ENCODE data around the gene FAM124A. TPM values are rescaled to one million over a fixed set of nuclear protein-coding genes. Genes with fewer than 3 reads are reported as not detected.

Gene FAM124A
- total and polyA plus RNA-seq, 8 donors = 2.4 to 9.3 (median 5.7) TPM

DNA sequence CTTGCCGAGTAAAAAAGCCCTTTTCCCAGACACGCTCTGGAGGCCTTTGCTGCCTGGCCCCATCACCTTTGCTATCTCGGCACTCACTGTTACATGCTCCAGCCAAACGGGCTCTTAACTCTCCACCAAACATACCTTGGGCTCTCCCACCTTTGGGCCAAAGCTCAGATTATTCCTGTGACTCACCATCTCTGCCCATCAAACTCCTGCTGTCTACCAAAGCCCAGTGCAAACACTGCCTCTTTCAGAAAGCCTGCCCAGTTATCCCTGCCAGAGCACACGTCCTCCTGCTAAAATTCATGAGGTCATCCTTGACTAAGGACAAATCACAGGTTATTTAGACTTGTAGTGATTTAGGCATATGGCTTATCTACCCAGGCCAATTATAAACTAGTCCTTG, 69.1 kb downstream of the FAM124A start:
- ATAC-seq = no peak

DNA sequence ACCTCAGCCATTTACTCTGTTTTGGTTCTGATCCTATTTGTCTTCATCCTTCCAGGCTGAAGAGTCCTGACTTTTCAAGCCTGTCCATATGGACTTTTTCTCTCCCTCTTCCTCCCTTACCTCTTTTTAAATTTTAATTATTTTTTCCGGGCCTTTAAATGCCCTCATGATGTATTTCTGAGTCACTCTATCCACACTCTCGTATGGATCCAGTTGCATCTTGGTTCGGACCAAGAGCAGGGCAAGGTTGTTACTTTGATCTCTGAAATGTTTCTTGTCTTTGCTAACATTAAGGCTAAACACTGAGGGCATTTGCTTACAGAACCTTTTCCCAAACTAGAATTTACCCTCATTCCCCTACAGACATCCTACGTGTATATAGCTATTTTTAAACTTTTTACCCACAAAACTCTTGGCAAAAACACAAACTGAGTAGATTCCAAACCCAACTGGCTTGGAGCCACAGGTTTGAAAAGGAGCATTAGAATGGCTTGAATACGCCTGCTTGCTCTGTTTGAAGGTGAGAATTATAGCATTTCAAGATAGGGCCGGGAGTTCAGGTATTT, 69.9 kb downstream of the FAM124A start:
- H3K36me3 ChIP-seq = no peaks in the 10 kb centered on the region
- DNase-seq (no peak), ATAC-seq (no peak)
- no peak overlapping the region for H3K27ac ChIP-seq
- H3K27me3 ChIP-seq = no peaks in the 10 kb centered on the region
- H3K4me1 ChIP-seq = no peaks in the 10 kb centered on the region
- H3K4me3 ChIP-seq = no peak overlapping the region
- TF ChIP-seq, protein P1, sequence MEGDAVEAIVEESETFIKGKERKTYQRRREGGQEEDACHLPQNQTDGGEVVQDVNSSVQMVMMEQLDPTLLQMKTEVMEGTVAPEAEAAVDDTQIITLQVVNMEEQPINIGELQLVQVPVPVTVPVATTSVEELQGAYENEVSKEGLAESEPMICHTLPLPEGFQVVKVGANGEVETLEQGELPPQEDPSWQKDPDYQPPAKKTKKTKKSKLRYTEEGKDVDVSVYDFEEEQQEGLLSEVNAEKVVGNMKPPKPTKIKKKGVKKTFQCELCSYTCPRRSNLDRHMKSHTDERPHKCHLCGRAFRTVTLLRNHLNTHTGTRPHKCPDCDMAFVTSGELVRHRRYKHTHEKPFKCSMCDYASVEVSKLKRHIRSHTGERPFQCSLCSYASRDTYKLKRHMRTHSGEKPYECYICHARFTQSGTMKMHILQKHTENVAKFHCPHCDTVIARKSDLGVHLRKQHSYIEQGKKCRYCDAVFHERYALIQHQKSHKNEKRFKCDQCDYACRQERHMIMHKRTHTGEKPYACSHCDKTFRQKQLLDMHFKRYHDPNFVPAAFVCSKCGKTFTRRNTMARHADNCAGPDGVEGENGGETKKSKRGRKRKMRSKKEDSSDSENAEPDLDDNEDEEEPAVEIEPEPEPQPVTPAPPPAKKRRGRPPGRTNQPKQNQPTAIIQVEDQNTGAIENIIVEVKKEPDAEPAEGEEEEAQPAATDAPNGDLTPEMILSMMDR (IDR thresholded peaks at IDR 0.05) = no peak
- H3K9me3 ChIP-seq = no peaks in the 10 kb centered on the region
- intact Hi-C loops (cut with DNase I) = no loop called here

More for the DNA sequence above, 69.1 kb downstream of the FAM124A start:
- DNase-seq = no peak
- Histone ChIP-seq H3K27ac (no peak overlapping the region), H3K4me3 (no peak overlapping the region), H3K27me3 (no peaks in the 10 kb centered on the region), H3K9me3 (no peaks in the 10 kb centered on the region), H3K36me3 (no peaks in the 10 kb centered on the region), H3K4me1 (no peaks in the 10 kb centered on the region)
- intact Hi-C loops (cut with DNase I) = no loop called here
- TF ChIP-seq, protein P1 (IDR thresholded peaks at IDR 0.05) = no peak

DNA sequence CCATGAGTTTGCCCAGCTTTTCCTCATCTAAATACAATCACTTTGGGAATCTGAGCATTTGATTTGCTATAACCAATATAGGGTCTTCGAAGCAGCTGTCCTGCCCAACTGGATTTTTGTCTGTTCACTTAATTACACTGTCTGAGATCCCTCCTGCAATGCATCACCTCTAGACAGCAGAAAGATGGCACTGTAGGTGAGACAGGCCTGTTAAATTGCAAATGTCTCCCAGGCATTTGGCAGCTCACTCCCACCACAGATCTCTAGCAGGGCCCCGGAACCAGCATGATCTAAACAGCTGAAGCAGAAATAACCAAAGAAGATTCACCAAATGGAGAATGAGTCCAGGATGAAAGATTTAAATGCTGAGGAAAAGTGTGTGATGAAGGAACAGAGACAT, 75.4 kb downstream of the FAM124A start:
- intact Hi-C loops (cut with DNase I) = no loop called here
- DNase-seq (no peak), ATAC-seq (no peak)
- no peak overlapping the region for H3K27ac ChIP-seq
- H3K27me3 ChIP-seq = no peaks in the 10 kb centered on the region
- TF ChIP-seq, protein P1 (IDR thresholded peaks at IDR 0.05) = no peak
- no peak overlapping the region for H3K4me3 ChIP-seq
- no peaks in the 10 kb centered on the region for H3K9me3 ChIP-seq
- no peaks in the 10 kb centered on the region for H3K4me1 ChIP-seq
- no peaks in the 10 kb centered on the region for H3K36me3 ChIP-seq

DNA sequence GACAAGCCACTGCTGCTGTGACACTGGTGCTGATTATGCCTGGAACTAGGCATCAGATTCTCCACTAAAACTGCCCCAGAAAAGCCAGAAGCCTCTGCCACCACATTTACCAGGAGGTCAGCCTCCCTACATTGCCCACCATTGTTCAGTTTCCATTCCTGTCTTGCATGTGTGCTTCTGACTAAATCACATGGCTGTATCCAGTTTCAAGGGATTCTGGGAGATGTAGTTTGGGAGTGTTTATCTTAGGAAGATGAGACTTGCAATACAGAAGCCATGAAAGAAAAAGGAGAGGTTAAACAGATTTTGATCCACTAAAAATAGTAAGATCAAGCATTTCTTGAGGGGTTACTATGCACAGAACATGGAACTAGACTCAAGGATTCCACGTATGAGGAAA, 76.6 kb downstream of the FAM124A start:
- H3K9me3 ChIP-seq = no peaks in the 10 kb centered on the region
- H3K4me3 ChIP-seq = no peak overlapping the region
- H3K4me1 ChIP-seq = no peaks in the 10 kb centered on the region
- no peak for DNase-seq
- TF ChIP-seq, protein P1 (IDR thresholded peaks at IDR 0.05) = no peak
- no peak overlapping the region for H3K27ac ChIP-seq
- ATAC-seq = no peak
- intact Hi-C loops (cut with DNase I) = no loop called here
- H3K27me3 ChIP-seq = no peaks in the 10 kb centered on the region
- no peaks in the 10 kb centered on the region for H3K36me3 ChIP-seq

DNA sequence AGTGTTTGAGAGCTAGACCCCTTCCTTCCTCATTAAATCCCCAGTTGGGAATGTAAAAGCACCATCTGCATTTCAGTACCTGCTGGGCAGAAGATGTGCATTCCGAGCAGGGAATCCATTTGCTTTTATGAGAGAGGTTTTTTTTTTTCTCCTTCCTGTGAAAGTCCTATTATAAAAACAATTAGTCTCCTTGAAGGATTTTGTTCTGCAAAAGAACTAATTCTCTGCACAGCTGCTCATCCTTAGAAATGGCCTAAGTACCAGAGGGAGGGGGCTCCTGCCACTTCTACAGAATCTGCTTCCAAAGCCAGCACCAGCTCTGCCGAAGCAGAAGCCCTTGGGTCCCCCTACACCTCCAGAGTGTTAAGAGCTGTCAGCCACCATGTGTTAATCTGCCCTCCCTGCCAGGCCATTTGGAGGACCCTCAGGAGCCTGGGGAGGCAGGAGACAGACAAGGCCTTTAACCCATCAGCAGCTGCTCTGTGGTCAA, 80.9 kb downstream of the FAM124A start:
- no peaks in the 10 kb centered on the region for H3K9me3 ChIP-seq
- intact Hi-C loops (cut with DNase I) = no loop called here
- no peak for ATAC-seq

More for the DNA sequence above, 80.9 kb downstream of the FAM124A start:
- no peak overlapping the region for H3K27ac ChIP-seq
- TF ChIP-seq, protein P1 (IDR thresholded peaks at IDR 0.05) = no peak
- H3K27me3 ChIP-seq = no peaks in the 10 kb centered on the region
- H3K4me1 ChIP-seq = no peaks in the 10 kb centered on the region
- H3K4me3 ChIP-seq = no peak overlapping the region
- no peaks in the 10 kb centered on the region for H3K36me3 ChIP-seq
- DNase-seq = no peak
